H1 (cell line): ENCODE data around the gene CABLES2. TPM values are rescaled to one million over a fixed set of nuclear protein-coding genes. Genes with fewer than 3 reads are reported as not detected.

Experiments used
- RBBP5 ChIP-seq: IDR thresholded peaks from 2 replicates; pipeline ENCODE4 v1.7.1; 2012; ENCODE audit warnings: low read depth, mild to moderate bottlenecking, inconsistent platforms, low read length, moderate library complexity, borderline replicate concordance
- SUZ12 ChIP-seq: fragments of 200-600 bp; sonication (generic); IDR thresholded peaks from 2 replicates; pipeline ENCODE4 v1.6.1; 2012; ENCODE audit warnings: mild to moderate bottlenecking, inconsistent platforms, low read length, moderate library complexity, mixed read lengths
- TAF7 ChIP-seq: optimal IDR thresholded peaks from 2 replicates; pipeline ENCODE3; 2011; ENCODE audit warnings: low read depth, mild to moderate bottlenecking, inconsistent platforms, low read length, moderate library complexity, borderline replicate concordance
- polyA plus RNA-seq, 7 experiments: library from polyadenylated mRNA; depleted of rRNA in 3 of 7; stranded (reverse) in 5 of 7; unstranded in 2 of 7; fragments of >200 nt in 5 of 7; fragments of 200-250 nt in 2 of 7; gene quantifications; 1 replicate in 5 of 7; 2 replicates in 1 of 7; 4 replicates in 1 of 7; pipeline versions ENCODE4 v1.2.1 to v1.2.3, GENCODE V29; 2011 to 2013; ENCODE audit warnings: missing spikeins in 2 of 7, mixed read lengths in 2 of 7
- total RNA-seq: library from RNA; stranded (reverse); fragmentation: NEBNext Ultra II Directional; extraction: Animal tissue kit (Norgen Biotek cat#: 25700); gene quantifications from 2 replicates; pipeline ENCODE4 v1.2.1, GENCODE V29; 2021
- TF ChIP-seq, protein P1 (sequence below): IDR thresholded peaks from 2 replicates; pipeline ENCODE4 v1.6.1; 2011; ENCODE audit warnings: low read depth, mild to moderate bottlenecking, low read length; ENCODE audit not compliant: insufficient read depth

Gene CABLES2
- total and polyA plus RNA-seq, 2 of the 8 experiments (the other 6 are each of a cell fraction or from before 2014, with no cell fraction given), result 8.0 to 8.8 TPM

DNA sequence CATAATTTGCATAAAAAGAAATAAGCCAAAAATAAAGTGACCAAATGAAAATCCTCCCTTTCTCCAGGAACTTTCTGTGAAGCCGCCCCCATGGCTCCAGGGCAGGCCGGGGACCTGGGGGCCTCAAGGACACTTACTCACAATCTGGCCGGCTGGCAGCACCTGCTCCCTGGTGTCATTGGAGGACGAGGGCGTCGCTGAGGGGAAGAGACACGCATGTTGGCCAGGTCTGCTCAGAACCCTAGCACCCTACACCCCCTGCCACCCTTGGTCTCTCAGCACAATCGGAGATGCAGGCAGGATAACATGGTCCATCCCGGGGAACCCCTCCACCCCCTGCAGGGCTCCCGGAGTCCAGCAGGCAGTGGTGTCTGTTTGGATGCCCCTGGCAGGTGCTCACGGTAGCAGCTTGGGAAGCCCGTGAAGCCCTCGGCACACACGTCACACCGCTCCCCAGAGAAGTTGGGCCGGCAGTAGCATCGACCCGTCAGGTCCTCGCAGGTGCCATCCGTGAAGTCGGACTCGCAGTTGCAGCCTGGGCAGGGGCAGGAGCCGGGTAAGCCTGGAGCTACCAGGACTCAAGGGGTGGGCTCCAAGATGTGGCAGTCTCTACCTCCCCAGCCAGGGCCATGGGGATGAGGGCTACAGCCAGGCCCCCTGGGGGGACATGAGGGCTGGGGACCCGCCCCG is 61.3 kb downstream of the CABLES2 start (continued):
- TF ChIP-seq SUZ12 (no peak), RBBP5 (no peak), TAF7 (no peak)
- TF ChIP-seq, protein P1, sequence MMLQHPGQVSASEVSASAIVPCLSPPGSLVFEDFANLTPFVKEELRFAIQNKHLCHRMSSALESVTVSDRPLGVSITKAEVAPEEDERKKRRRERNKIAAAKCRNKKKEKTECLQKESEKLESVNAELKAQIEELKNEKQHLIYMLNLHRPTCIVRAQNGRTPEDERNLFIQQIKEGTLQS, result no peak
